HL-60 (cell line): ENCODE results near the gene FRMPD4.

Experiments
- CTCF ChIP-seq: IDR thresholded peaks from one replicate; pipeline ENCODE4 v1.5.1; 2011; ENCODE audit warnings: low read length, control low read depth, inconsistent platforms; ENCODE audit not compliant: insufficient read depth
- SPI1 ChIP-seq: IDR thresholded peaks from 2 replicates; pipeline ENCODE4 v1.6.1; 2012; ENCODE audit warnings: low read depth, mild to moderate bottlenecking, borderline replicate concordance
- TF ChIP-seq, protein P1 (sequence below): IDR thresholded peaks from 2 replicates; pipeline ENCODE4 v1.6.1; 2012; ENCODE audit warnings: low read depth; ENCODE audit not compliant: insufficient replicate concordance

DNA sequence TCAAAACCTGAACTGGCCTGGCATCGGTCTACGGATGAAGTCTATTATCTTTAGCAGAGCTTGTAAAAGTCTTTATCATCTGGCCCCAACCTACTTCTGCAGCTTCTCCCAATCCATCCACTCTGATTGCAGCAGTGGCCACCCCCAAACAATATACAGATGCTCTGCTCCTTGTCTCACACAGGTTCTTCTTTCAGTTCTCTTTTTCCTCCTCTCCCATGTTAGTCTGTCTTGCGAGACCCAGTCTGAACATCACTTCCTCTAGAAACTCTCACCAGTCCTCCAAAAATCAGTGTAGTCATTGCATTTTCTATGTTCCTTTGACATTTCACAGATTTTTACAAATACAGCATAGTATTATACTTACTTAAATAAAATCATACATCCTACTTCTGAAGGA is 163.0 kb downstream of the FRMPD4 start:
- no peak for TF ChIP-seq CTCF
- TF ChIP-seq SPI1, result no peak
- TF ChIP-seq, protein P1, sequence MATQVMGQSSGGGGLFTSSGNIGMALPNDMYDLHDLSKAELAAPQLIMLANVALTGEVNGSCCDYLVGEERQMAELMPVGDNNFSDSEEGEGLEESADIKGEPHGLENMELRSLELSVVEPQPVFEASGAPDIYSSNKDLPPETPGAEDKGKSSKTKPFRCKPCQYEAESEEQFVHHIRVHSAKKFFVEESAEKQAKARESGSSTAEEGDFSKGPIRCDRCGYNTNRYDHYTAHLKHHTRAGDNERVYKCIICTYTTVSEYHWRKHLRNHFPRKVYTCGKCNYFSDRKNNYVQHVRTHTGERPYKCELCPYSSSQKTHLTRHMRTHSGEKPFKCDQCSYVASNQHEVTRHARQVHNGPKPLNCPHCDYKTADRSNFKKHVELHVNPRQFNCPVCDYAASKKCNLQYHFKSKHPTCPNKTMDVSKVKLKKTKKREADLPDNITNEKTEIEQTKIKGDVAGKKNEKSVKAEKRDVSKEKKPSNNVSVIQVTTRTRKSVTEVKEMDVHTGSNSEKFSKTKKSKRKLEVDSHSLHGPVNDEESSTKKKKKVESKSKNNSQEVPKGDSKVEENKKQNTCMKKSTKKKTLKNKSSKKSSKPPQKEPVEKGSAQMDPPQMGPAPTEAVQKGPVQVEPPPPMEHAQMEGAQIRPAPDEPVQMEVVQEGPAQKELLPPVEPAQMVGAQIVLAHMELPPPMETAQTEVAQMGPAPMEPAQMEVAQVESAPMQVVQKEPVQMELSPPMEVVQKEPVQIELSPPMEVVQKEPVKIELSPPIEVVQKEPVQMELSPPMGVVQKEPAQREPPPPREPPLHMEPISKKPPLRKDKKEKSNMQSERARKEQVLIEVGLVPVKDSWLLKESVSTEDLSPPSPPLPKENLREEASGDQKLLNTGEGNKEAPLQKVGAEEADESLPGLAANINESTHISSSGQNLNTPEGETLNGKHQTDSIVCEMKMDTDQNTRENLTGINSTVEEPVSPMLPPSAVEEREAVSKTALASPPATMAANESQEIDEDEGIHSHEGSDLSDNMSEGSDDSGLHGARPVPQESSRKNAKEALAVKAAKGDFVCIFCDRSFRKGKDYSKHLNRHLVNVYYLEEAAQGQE, result no peak
